GM18507 (cell line): ENCODE data around the gene KRT5.

Source experiments
- DNase-seq: peaks from one replicate; pipeline ENCODE4 v3.0.0; 2011; ENCODE audit warnings: low read depth; ENCODE audit not compliant: insufficient read length; ENCODE audit errors: extremely low spot score
- FAIRE-seq: peaks from 2 replicates; lab custom pipeline; 2011; peaks lifted over from hg19 to GRCh38; lab: Jason Lieb, UNC

KRT5 gene

DNA sequence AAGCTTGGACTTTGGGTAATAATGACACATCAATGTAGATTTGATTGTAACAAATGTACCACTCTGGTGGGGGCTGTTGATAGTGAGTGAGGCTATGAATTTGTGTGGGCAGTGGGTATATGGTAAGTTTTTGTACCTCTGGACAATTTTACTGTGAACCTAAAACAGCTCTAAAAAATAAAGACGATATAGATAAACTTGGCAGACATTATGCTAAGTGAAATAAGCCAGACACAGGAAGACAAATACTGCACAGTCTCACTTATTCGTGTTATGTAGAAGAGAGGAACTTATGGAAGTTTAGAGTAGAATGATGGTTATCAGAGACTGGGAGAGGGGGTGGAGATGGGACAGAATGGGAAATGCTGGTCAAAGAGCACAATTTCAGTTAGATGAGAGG lies 55.3 kb downstream of the KRT5 start:
- no peak for DNase-seq
- no peak for FAIRE-seq
